SKM-1 (cell line): ENCODE data around the gene CNTN3.

Experiments used
- DNase-seq: peaks from one replicate; lab custom pipeline; 2025; ENCODE audit not compliant: unreplicated experiment; lab: John Stamatoyannopoulos, UW

The CNTN3 gene

GRCh38 chr3:74614107-74614967 is at the start of gene CNTN3:
CNTN3 (minus strand) TSS chr3:74614659; CDS start chr3:74521112, 93,547 bp downstream.
- no peak for DNase-seq

GRCh38 chr3:74663178-74663577 is 48.7 kb upstream of the CNTN3 start:
- DNase-seq = no peak

- DNase-seq = no peak
Measured at GRCh38 chr3:74661672-74662071, 47.2 kb upstream of the CNTN3 start.

GRCh38 chr3:74651885-74652284 is 37.4 kb upstream of the CNTN3 start:
- no peak for DNase-seq

GRCh38 chr3:74651292-74651691 is 36.8 kb upstream of the CNTN3 start:
- no peak for DNase-seq

GRCh38 chr3:74648107-74648506 is 33.6 kb upstream of the CNTN3 start:
- DNase-seq = no peak

- DNase-seq = no peak
Measured at GRCh38 chr3:74646094-74646493, 31.6 kb upstream of the CNTN3 start.

GRCh38 chr3:74643636-74644035 is 29.2 kb upstream of the CNTN3 start:
- DNase-seq = no peak

- DNase-seq = no peak
Measured at GRCh38 chr3:74642876-74643275, 28.4 kb upstream of the CNTN3 start.

- no peak for DNase-seq
Measured at GRCh38 chr3:74640211-74640610, 25.8 kb upstream of the CNTN3 start.

GRCh38 chr3:74639681-74640080 is 25.2 kb upstream of the CNTN3 start:
- no peak for DNase-seq

- DNase-seq = no peak
Measured at GRCh38 chr3:74636981-74637380, 22.5 kb upstream of the CNTN3 start.

GRCh38 chr3:74633021-74633420 is 18.6 kb upstream of the CNTN3 start:
- DNase-seq = no peak

- no peak for DNase-seq
Measured at GRCh38 chr3:74631351-74632140, 17.1 kb upstream of the CNTN3 start.

- DNase-seq = no peak
Measured at GRCh38 chr3:74630602-74631001, 16.1 kb upstream of the CNTN3 start.

GRCh38 chr3:74626011-74626410 is 11.6 kb upstream of the CNTN3 start:
- DNase-seq = no peak

- no peak for DNase-seq
Measured at GRCh38 chr3:74624301-74624700, 9.8 kb upstream of the CNTN3 start.

- no peak for DNase-seq
Measured at GRCh38 chr3:74623261-74623836, 8.9 kb upstream of the CNTN3 start.

GRCh38 chr3:74621581-74621980 is 7.1 kb upstream of the CNTN3 start:
- DNase-seq = no peak

- DNase-seq = no peak
Measured at GRCh38 chr3:74617776-74618175, 3.3 kb upstream of the CNTN3 start.

- DNase-seq = no peak
Measured at GRCh38 chr3:74613521-74614106, 845 bp downstream of the CNTN3 start.
